ENCODE results near the gene ZNF532.

ZNF532 gene

GRCh38 chr18:59032308-59032707 is 167.6 kb downstream of the ZNF532 start:
- ATAC-seq, result no peak
- TF ChIP-seq ZFP3 (CRISPR knock-in tag; IDR thresholded peaks at IDR 0.05), result no peak
- TF ChIP-seq PATZ1 (CRISPR knock-in tag; IDR thresholded peaks at IDR 0.05; ENCODE audit: borderline replicate concordance), result no peak
- TF ChIP-seq PPARA (CRISPR knock-in tag; IDR thresholded peaks at IDR 0.05; ENCODE audit: borderline replicate concordance), result no peak
- TF ChIP-seq ISL1 (CRISPR knock-in tag; IDR thresholded peaks at IDR 0.05), result no peak
- TF ChIP-seq ZFP30 (CRISPR knock-in tag; IDR thresholded peaks at IDR 0.05), result no peak

GRCh38 chr18:59033359-59033758 is 168.7 kb downstream of the ZNF532 start:
- ATAC-seq, result no peak

More at GRCh38 chr18:59033359-59033758, 168.7 kb downstream of the ZNF532 start:
- no peak for TF ChIP-seq PPARA (CRISPR knock-in tag; IDR thresholded peaks at IDR 0.05; ENCODE audit: borderline replicate concordance)
- no peak for TF ChIP-seq SNAI2 (CRISPR knock-in tag; IDR thresholded peaks at IDR 0.05)
- TF ChIP-seq ARNTL (CRISPR knock-in tag; IDR thresholded peaks at IDR 0.05; ENCODE audit: borderline replicate concordance, low read depth), result no peak
- no peak for TF ChIP-seq ZNF8 (CRISPR knock-in tag; IDR thresholded peaks at IDR 0.05)
- TF ChIP-seq CREB5 (CRISPR knock-in tag; IDR thresholded peaks at IDR 0.05; ENCODE audit: low read depth), result no peak
- TF ChIP-seq CSRNP3 (CRISPR knock-in tag; IDR thresholded peaks at IDR 0.05), result no peak
- TF ChIP-seq ISL1 (CRISPR knock-in tag; IDR thresholded peaks at IDR 0.05), result no peak
- TF ChIP-seq POU6F1 (CRISPR knock-in tag; IDR thresholded peaks at IDR 0.05; ENCODE audit: borderline replicate concordance, low read depth), result no peak
- no peak for TF ChIP-seq PATZ1 (CRISPR knock-in tag; IDR thresholded peaks at IDR 0.05; ENCODE audit: borderline replicate concordance)
- no peak for TF ChIP-seq TCF4 (CRISPR knock-in tag; IDR thresholded peaks at IDR 0.05; ENCODE audit: borderline replicate concordance)
- no peak for TF ChIP-seq ESRRG (CRISPR knock-in tag; IDR thresholded peaks at IDR 0.05)
- no peak for TF ChIP-seq ZNF565 (CRISPR knock-in tag; conservative IDR thresholded peaks at IDR 0.05; ENCODE audit: low read depth)
- TF ChIP-seq TOX (CRISPR knock-in tag; IDR thresholded peaks at IDR 0.05; ENCODE audit: borderline replicate concordance), result no peak
- TF ChIP-seq TSHZ2 (CRISPR knock-in tag; IDR thresholded peaks at IDR 0.05), result no peak
- no peak for TF ChIP-seq CSDC2 (CRISPR knock-in tag; IDR thresholded peaks at IDR 0.05)
- TF ChIP-seq ZC3H10 (CRISPR knock-in tag; IDR thresholded peaks at IDR 0.05), result no peak
- TF ChIP-seq GLIS3 (CRISPR knock-in tag; IDR thresholded peaks at IDR 0.05), result no peak
- TF ChIP-seq ZNF70 (CRISPR knock-in tag; IDR thresholded peaks at IDR 0.05), result no peak
- TF ChIP-seq ZFP30 (CRISPR knock-in tag; IDR thresholded peaks at IDR 0.05), result no peak
- no peak for TF ChIP-seq RARB (CRISPR knock-in tag; IDR thresholded peaks at IDR 0.05)

Data from SK-N-SH treated with all-trans-retinoic acid at 6 μM for 48 hours (cell line).